Uterus (tissue), 2 donors: ENCODE results near the gene LRRC7.

Experiments
- POLR2A ChIP-seq, 2 donors: fragments of 450-650 bp; IDR thresholded peaks; one replicate each; pipeline ENCODE4 v1.6.1; 2016; ENCODE audit warnings: antibody characterized with exemption in 2 of 2, mild to moderate bottlenecking in 1 of 2, moderate library complexity in 1 of 2
- TF ChIP-seq, protein P1 (sequence below), 4 experiments: fragments of 200-600 bp in 2 of 4; fragments of 450-650 bp in 2 of 4; sonication (generic) in 2 of 4; IDR thresholded peaks; one replicate each; pipeline ENCODE4 v1.5.1; 2016 to 2019; ENCODE audit warnings: antibody characterized with exemption in 4 of 4, mild to moderate bottlenecking in 2 of 4, moderate library complexity in 1 of 4

DNA sequence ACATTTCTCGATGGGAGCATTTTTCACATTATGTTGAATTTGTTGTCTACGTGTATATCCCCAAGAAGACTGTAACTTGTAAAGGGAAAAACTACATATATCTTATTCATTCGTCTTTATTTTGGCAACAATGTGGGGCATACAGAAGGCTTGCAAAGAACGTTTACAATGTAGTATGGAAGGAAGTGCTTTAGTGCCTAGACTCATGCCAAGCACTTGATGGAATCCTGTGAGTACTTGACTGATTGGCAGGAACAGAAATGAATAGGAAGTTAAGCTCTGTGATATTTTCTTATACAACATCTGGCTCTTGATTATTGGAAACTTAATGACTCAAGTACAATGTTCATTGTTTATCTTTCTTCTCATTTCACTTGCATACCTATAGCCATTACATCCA, 284.4 kb downstream of the LRRC7 start:
- TF ChIP-seq, protein P1, sequence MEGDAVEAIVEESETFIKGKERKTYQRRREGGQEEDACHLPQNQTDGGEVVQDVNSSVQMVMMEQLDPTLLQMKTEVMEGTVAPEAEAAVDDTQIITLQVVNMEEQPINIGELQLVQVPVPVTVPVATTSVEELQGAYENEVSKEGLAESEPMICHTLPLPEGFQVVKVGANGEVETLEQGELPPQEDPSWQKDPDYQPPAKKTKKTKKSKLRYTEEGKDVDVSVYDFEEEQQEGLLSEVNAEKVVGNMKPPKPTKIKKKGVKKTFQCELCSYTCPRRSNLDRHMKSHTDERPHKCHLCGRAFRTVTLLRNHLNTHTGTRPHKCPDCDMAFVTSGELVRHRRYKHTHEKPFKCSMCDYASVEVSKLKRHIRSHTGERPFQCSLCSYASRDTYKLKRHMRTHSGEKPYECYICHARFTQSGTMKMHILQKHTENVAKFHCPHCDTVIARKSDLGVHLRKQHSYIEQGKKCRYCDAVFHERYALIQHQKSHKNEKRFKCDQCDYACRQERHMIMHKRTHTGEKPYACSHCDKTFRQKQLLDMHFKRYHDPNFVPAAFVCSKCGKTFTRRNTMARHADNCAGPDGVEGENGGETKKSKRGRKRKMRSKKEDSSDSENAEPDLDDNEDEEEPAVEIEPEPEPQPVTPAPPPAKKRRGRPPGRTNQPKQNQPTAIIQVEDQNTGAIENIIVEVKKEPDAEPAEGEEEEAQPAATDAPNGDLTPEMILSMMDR (IDR thresholded peaks at IDR 0.05): no peak
- no peak for TF ChIP-seq POLR2A (IDR thresholded peaks at IDR 0.05)
